ENCODE measurements around the gene WDR88.

The WDR88 gene

GRCh38 chr19:33132021-33132420, at the start of gene WDR88:
Gene WDR88, plus strand, starts transcription at chr19:33132114. Its CDS starts 56 bp downstream, at chr19:33132170.
- Mint-ChIP-seq H3K9me3 (no peaks in the 10 kb centered on the region), H3K4me1 (ENCODE audit: low read depth) (no peaks in the 10 kb centered on the region), H3K27ac (no peak within 1 kb of the TSS), H3K27me3 (peaks cover 23% of the 10 kb centered on the region), H3K4me3 (no peak within 1 kb of the TSS), H3K36me3 (ENCODE audit: low read depth) (peaks cover 52% of the 10 kb centered on the region)
- intact Hi-C loops (cut with micrococcal nuclease) = no loop called here

GRCh38 chr19:33085570-33086128, 46.3 kb upstream of the WDR88 start:
- Mint-ChIP-seq H3K36me3 (ENCODE audit: low read depth) (peaks cover 36% of the 10 kb centered on the region), H3K27ac (no peak overlapping the region), H3K4me1 (ENCODE audit: low read depth) (peaks cover 16% of the 10 kb centered on the region), H3K9me3 (no peaks in the 10 kb centered on the region), H3K4me3 (no peak overlapping the region), H3K27me3 (no peaks in the 10 kb centered on the region)
- intact Hi-C loops (cut with micrococcal nuclease) = no loop called here

GRCh38 chr19:33086955-33087354, 45.0 kb upstream of the WDR88 start:
- H3K9me3 Mint-ChIP-seq = no peaks in the 10 kb centered on the region
- peaks cover 4% of the 10 kb centered on the region for H3K4me1 Mint-ChIP-seq (ENCODE audit: low read depth)
- no peak overlapping the region for H3K27ac Mint-ChIP-seq
- no peak overlapping the region for H3K4me3 Mint-ChIP-seq
- intact Hi-C loops (cut with micrococcal nuclease) = no loop called here
- H3K27me3 Mint-ChIP-seq = no peaks in the 10 kb centered on the region
- H3K36me3 Mint-ChIP-seq (ENCODE audit: low read depth) = peaks cover 41% of the 10 kb centered on the region

GRCh38 chr19:33089010-33089409, 42.9 kb upstream of the WDR88 start:
- no peaks in the 10 kb centered on the region for H3K4me1 Mint-ChIP-seq (ENCODE audit: low read depth)
- peaks cover 52% of the 10 kb centered on the region for H3K36me3 Mint-ChIP-seq (ENCODE audit: low read depth)
- H3K4me3 Mint-ChIP-seq = no peak overlapping the region
- intact Hi-C loops (cut with micrococcal nuclease) = no loop called here
- H3K9me3 Mint-ChIP-seq = no peaks in the 10 kb centered on the region
- H3K27ac Mint-ChIP-seq = no peak overlapping the region
- no peaks in the 10 kb centered on the region for H3K27me3 Mint-ChIP-seq

GRCh38 chr19:33090179-33090578, 41.7 kb upstream of the WDR88 start:
- Mint-ChIP-seq H3K4me3 (no peak overlapping the region), H3K4me1 (ENCODE audit: low read depth) (no peaks in the 10 kb centered on the region), H3K9me3 (no peaks in the 10 kb centered on the region), H3K27me3 (no peaks in the 10 kb centered on the region), H3K36me3 (ENCODE audit: low read depth) (peaks cover 64% of the 10 kb centered on the region), H3K27ac (no peak overlapping the region)
- intact Hi-C loops (cut with micrococcal nuclease) = no loop called here

- H3K36me3 Mint-ChIP-seq (ENCODE audit: low read depth) = peaks cover 91% of the 10 kb centered on the region
Measured at GRCh38 chr19:33093420-33094210, 38.3 kb upstream of the WDR88 start.

GRCh38 chr19:33094436-33095067, 37.4 kb upstream of the WDR88 start:
- no peak overlapping the region for H3K27ac Mint-ChIP-seq
- no peaks in the 10 kb centered on the region for H3K27me3 Mint-ChIP-seq
- H3K4me1 Mint-ChIP-seq (ENCODE audit: low read depth) = no peaks in the 10 kb centered on the region
- intact Hi-C loops (cut with micrococcal nuclease) = no loop called here
- no peaks in the 10 kb centered on the region for H3K9me3 Mint-ChIP-seq
- H3K36me3 Mint-ChIP-seq (ENCODE audit: low read depth) = peaks cover 91% of the 10 kb centered on the region
- H3K4me3 Mint-ChIP-seq = no peak overlapping the region

More at GRCh38 chr19:33093420-33094210, 38.3 kb upstream of the WDR88 start:
- H3K4me3 Mint-ChIP-seq = no peak overlapping the region
- intact Hi-C loops (cut with micrococcal nuclease) = no loop called here
- H3K27ac Mint-ChIP-seq = no peak overlapping the region
- H3K27me3 Mint-ChIP-seq = no peaks in the 10 kb centered on the region
- H3K4me1 Mint-ChIP-seq (ENCODE audit: low read depth) = no peaks in the 10 kb centered on the region
- H3K9me3 Mint-ChIP-seq = no peaks in the 10 kb centered on the region

GRCh38 chr19:33096005-33096404, 35.9 kb upstream of the WDR88 start:
- H3K9me3 Mint-ChIP-seq = no peaks in the 10 kb centered on the region
- intact Hi-C loops (cut with micrococcal nuclease) = no loop called here
- no peaks in the 10 kb centered on the region for H3K4me1 Mint-ChIP-seq (ENCODE audit: low read depth)
- H3K27me3 Mint-ChIP-seq = no peaks in the 10 kb centered on the region
- H3K27ac Mint-ChIP-seq = no peak overlapping the region
- H3K4me3 Mint-ChIP-seq = no peak overlapping the region
- peaks cover 91% of the 10 kb centered on the region for H3K36me3 Mint-ChIP-seq (ENCODE audit: low read depth)

- no peaks in the 10 kb centered on the region for H3K27me3 Mint-ChIP-seq
- intact Hi-C loops (cut with micrococcal nuclease) = no loop called here
- H3K36me3 Mint-ChIP-seq (ENCODE audit: low read depth) = peaks cover 100% of the 10 kb centered on the region
- no peak overlapping the region for H3K27ac Mint-ChIP-seq
- no peaks in the 10 kb centered on the region for H3K4me1 Mint-ChIP-seq (ENCODE audit: low read depth)
- H3K9me3 Mint-ChIP-seq = no peaks in the 10 kb centered on the region
- no peak overlapping the region for H3K4me3 Mint-ChIP-seq
Measured at GRCh38 chr19:33098055-33098534, 33.8 kb upstream of the WDR88 start.

GRCh38 chr19:33100894-33101644, 30.8 kb upstream of the WDR88 start:
- no peak overlapping the region for H3K27ac Mint-ChIP-seq
- H3K36me3 Mint-ChIP-seq (ENCODE audit: low read depth) = peaks cover 92% of the 10 kb centered on the region
- no peaks in the 10 kb centered on the region for H3K9me3 Mint-ChIP-seq
- intact Hi-C loops (cut with micrococcal nuclease) = no loop called here
- no peaks in the 10 kb centered on the region for H3K4me1 Mint-ChIP-seq (ENCODE audit: low read depth)
- H3K27me3 Mint-ChIP-seq = no peaks in the 10 kb centered on the region
- H3K4me3 Mint-ChIP-seq = no peak overlapping the region

- Mint-ChIP-seq H3K9me3 (no peaks in the 10 kb centered on the region), H3K36me3 (ENCODE audit: low read depth) (peaks cover 92% of the 10 kb centered on the region), H3K4me1 (ENCODE audit: low read depth) (no peaks in the 10 kb centered on the region), H3K27ac (no peak overlapping the region), H3K27me3 (no peaks in the 10 kb centered on the region), H3K4me3 (no peak overlapping the region)
- intact Hi-C loops (cut with micrococcal nuclease) = no loop called here
Measured at GRCh38 chr19:33102893-33103292, 29.0 kb upstream of the WDR88 start.

- intact Hi-C loops (cut with micrococcal nuclease) = no loop called here
- no peak overlapping the region for H3K27ac Mint-ChIP-seq
- H3K36me3 Mint-ChIP-seq (ENCODE audit: low read depth) = peaks cover 90% of the 10 kb centered on the region
- H3K27me3 Mint-ChIP-seq = no peaks in the 10 kb centered on the region
- H3K4me3 Mint-ChIP-seq = no peak overlapping the region
- H3K4me1 Mint-ChIP-seq (ENCODE audit: low read depth) = no peaks in the 10 kb centered on the region
- H3K9me3 Mint-ChIP-seq = no peaks in the 10 kb centered on the region
Measured at GRCh38 chr19:33108161-33108560, 23.8 kb upstream of the WDR88 start.

- Mint-ChIP-seq H3K27me3 (no peaks in the 10 kb centered on the region), H3K27ac (no peak overlapping the region), H3K36me3 (ENCODE audit: low read depth) (peaks cover 91% of the 10 kb centered on the region), H3K4me1 (ENCODE audit: low read depth) (no peaks in the 10 kb centered on the region), H3K9me3 (no peaks in the 10 kb centered on the region), H3K4me3 (no peak overlapping the region)
- intact Hi-C loops (cut with micrococcal nuclease) = loop anchor here (10.0 kb wide), 1 partner anchor 136 kb away; the partner anchor contains the start of genes CEP89 and FAAP24
Measured at GRCh38 chr19:33110137-33110910, 21.6 kb upstream of the WDR88 start.
